DMS 273 treated with DMSO at 0.1 percent for 48 hours (cell line): ENCODE data around the gene CHCHD5.
"Not testable (repeated sequence)": the region's sequence is repeated elsewhere in the genome, so short reads cannot be mapped to it uniquely, and the experiment has no call there.

ENCODE experiments used
- DNase-seq: peaks from one replicate; lab custom pipeline; 2025; lab: John Stamatoyannopoulos, UW

CHCHD5 gene

DNA sequence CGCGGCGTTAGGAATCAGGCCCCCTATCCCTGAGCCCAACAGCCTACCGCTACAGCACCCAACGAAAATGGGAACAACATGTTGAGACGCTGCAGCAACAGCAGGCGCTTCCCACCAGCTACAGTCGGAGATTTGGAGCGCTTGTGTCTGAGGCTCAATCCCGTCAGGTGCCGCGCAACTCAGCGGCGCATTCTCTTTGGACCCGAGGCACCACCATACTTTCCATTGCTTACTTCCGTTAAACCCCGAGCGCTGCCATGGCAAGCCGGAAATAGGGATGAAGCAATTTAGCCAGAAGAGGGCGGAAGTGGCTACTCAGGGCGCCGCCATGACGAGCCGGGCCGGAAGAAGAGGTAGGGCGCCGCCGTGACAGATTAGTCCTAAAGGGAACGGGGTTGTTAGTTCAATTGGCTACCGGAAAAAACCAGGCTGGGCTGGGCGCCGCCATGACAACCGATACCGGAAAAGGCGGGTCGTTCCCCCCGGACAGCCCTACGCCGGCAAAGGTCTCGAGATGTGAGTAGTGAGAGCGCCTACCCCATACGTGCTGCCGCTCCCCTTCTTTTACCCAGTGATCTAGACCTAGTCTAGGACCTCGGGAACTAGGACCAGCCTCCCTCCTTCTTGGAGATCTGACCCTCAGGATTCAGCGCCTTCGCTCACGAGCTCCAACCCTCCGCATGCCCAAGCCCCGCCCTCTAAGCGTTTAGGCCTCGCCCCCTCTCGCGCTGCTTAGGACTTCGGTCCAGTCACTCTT is at the start of gene CHCHD5:
Gene CHCHD5 (plus strand): TSS at position 476 of the 757 bp plus-strand sequence. CDS start 39 bp downstream, at position 515.
- peak; percentile 95 for DNase-seq

DNA sequence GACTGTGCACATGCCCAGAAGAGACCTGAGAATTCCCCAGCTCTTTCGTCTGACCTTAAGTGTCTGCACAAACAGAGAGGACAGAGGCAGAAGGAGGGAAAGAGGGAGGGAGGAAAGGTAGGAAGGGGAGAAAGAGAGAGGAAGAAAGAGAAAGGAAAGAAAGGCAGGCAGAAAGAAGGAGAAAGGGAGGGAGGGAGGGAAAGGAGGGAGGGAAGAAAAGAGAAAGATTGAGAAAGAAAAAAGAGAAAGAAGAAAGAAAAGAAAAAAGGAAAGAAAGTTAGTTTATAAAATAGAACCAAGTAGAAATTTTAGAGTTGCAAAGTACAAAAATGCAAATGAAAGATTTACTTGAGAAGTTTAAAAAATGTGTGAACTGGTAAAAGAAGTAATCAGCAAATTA is 49.6 kb upstream of the CHCHD5 start:
- DNase-seq, result no peak

DNA sequence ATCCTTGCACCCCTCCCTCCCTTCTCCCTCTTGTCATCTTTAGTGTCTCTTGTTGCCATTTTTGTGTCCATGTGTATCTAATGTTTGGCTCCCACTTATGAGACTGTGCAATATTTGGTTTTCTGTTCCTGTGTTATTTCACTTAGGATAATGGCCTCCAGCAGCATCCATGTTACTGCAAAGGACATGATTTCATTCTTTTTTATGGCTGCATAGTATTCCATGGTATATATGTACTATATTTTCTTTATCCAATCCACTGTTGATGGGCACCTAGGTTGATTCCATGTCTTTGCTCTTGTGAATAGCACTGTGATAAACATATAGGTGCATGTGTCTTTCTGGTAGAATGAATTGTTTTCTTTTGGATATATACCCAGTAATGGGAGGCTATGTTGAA is 47.7 kb upstream of the CHCHD5 start:
- not testable (repeated sequence) for DNase-seq

- no peak for DNase-seq
Observed at GRCh38 chr2:112539306-112539705, 45.1 kb upstream of the CHCHD5 start.

DNA sequence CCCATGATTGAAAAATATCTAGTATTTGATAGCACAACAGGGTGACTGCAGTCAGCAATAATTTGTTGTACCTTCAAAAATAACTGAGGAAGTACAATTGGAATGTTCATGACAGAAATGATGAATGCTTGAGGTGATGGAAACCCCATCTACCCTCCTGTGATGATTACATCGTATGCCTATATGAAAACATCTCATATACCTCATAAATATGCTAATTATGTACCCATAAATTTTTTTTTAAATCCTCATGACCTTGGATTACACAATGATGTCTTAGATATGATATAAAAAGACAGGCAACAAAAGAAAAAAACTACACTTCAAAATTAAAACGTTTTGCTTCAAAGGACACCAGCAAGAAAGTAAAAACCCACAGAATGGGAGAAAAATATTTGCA is 43.5 kb upstream of the CHCHD5 start:
- DNase-seq, result no peak

DNA sequence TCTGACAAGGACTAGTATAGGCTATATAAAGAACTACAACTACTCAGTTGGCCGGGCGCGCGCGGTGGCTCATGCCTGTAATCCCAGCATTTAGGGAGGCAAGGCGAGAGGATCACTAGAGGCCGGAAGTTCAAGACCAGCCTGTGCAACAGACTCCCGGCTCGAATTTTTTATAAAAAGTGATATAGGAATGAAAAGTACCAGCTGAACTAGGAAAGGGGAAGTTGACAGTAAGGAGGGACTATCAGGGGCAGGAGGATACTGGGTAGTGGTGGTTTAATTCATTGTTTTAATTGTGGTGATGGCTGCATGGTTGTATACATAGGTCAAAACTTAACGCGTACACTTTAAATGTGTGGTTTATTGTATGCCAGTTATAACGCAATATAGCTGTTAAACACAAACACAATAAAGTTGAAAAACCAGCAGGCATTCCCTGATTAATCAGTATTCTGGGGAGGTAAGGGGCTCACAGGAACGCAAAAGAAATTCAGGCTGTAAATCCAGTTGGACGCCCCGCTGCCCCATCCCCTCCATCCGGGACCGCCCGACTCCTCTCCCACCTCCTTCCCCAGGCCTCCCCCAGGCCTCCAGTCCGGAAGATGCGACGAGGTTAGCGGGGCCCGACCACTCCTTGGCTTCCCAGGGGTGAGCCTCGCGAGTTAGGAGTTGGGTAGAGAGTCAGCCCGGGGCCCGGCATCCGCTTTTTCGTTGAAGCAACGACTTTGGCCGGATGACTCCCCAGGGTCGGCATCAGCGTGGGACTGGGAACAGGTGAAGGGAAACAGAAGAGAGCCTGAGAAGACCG is 42.9 kb upstream of the CHCHD5 start:
- DNase-seq, result peak; percentile 75

DNA sequence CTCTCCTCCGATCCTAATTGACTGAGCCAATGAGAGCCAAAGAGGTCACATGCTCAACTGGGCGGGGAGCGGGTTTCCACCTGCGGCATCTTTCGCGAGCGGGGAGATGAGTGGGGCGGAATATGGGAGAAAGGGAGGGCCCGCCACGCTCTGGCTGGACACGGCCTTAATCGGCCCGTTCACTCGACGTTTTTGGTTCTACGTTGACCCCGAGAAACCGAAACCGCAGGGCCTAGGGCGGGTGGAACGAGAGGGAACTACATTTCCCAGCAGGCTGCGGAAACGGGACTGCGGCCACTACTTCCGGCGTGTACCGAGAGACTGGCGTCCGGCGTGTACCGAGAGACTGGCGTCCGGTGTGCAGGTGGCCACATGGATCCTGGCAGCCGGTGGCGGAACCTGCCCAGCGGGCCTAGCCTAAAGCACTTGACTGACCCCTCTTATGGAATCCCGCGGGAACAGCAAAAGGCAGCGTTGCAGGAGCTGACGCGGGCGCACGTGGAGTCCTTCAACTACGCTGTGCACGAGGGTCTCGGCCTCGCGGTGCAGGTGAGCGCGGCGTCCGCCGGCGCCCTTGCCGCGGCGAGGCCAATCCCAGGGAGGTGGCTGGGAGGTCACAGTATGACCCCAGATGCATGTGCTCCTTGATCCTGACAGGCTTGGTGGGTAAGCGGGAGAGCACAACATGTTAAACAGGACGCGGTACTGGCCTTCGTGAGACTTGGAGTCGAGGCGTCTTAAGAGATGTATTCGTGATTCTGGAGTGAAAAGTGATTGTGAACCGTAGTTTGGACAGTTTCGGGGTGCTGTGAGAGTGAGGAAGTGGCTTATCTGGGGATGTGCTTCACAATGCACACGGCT is 42.1 kb upstream of the CHCHD5 start, which contains the start of gene POLR1B:
Gene POLR1B (plus strand): TSS at position 343 of the 861 bp plus-strand sequence. CDS start 30 bp downstream, at position 373.
- peak; percentile 74 for DNase-seq

DNA sequence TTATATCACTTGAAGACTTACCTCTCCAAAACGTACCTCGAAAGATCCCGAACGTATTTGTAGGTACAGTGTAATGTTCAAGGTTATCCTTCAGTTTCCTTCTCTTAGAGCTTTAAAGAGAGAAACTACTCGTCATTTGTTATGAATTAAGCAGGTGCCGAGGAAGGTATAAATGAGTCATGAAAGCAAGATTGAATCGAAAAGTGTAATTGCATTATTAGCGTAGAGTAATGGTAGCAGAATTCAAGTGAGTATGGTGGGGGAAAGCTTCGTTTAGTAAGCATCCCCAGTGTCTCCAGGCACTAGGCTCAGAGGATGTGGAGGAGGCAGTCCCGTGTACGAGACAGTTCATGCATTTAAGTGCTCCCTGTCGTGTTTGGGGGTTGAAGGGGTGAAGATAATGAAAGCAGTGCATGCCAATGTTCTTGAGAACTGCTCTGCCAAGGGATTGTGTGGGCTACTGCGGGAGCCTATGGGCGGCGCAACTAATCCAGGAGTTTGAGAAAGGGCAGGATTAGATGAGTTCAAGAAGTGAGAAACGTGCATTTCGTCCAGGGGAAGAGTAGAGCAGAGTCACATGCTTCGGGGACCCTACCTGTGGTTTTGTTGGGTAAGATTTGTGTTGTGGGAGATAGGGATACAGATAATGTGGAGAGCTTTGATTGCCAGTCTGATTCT is 41.3 kb upstream of the CHCHD5 start:
- DNase-seq, result no peak

DNA sequence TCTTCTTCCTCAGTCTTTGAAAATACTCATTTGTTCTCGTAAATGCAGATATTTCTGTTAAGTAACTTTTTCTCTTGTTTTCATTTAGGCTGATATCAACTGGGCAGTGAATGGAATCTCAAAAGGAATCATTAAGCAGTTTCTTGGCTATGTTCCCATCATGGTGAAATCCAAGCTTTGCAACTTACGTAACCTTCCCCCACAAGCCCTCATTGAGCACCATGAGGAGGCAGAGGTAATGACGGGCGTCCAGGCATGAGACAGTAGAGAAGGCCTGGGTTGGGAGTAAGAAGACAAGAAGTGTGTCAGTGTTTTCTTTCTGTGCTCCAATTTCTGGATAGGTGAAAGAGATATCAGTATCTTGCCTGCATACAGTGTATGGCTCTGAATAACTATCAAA is 37.1 kb upstream of the CHCHD5 start:
- DNase-seq, result no peak

GRCh38 chr2:112548980-112549379 is 35.4 kb upstream of the CHCHD5 start:
- no peak for DNase-seq

DNA sequence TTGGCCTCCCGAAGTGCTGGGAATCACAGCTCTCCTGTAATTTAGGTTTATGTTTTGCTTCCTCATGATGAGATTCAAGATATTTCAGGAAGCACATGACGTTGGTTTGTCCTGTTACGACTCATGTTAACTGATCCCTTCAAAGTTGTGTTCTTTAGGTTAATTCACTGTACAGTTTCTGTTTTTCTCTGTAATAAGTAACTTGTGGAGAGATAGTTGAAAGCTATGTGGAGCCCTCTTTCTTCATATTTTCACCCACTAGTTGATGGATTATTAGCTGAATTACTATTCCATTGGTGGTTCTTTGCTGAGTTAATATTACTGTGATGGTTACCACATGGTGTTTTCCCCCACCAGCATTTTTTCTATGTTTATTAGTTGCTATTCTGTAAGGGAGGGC is 18.3 kb upstream of the CHCHD5 start:
- DNase-seq, result no peak

DNA sequence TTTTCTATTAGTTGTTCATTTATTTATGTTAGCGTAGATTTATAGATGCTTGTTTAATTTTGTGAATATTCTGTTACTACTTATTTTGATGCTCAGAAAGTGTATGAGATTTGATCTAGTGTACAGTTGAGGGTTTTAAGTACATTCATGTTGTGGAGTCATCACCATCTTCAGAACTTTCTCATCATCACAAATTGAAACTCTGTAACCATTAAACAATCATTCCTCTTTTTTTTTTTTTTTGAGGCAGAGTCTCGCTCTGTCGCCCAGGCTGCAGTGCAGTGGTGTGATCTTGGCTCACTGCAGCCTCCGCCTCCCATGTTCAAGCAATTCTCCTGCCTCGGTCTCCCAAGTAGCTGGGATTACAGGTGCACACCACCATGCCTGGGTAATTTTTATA is 17.9 kb upstream of the CHCHD5 start:
- not testable (repeated sequence) for DNase-seq

GRCh38 chr2:112572005-112572404 is 12.4 kb upstream of the CHCHD5 start:
- no peak for DNase-seq

GRCh38 chr2:112577756-112578155 is 6.7 kb upstream of the CHCHD5 start:
- no peak for DNase-seq

DNA sequence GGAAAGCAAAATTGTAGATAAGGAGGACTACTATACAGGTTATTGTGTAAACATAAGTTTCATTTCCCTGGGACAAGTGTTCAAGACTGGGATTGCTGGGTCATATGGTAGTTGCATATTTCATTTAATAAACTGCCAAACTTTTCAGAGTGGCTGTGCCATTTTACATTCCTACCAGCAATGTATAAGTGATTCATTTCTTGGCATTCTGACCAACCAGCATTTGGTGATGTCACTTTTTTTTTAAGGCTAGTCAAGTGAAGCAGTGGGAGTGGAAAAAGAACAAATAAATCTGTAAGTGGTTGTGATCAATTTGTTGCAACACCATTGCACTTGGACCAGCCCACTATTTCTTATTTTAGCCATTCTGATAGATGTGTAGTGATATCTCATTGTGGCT is 5.2 kb upstream of the CHCHD5 start:
- DNase-seq, result no peak

- DNase-seq, result no peak
Observed at GRCh38 chr2:112580084-112580483, 4.3 kb upstream of the CHCHD5 start.

DNA sequence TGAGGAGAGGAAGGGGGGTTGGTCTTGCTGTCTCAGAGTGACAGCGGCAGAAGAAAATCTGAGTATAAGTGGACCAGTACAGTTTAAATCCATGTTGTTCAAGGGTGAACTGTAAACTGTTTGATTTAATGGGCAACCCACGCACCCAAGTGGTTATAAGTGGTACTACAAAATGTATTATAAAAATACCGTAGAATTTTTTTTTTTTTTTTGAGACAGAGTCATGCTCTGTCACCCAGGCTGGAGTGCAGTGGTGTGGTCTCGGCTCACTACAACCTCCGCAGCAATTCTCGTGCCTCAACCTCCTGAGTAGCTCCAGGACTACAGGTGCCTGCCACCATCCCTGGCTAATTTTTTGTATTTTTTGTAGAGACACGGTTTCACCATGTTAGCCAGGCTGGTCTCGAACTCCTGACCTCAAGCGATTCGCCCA is 2.1 kb upstream of the CHCHD5 start:
- peak; percentile 57 for DNase-seq

DNA sequence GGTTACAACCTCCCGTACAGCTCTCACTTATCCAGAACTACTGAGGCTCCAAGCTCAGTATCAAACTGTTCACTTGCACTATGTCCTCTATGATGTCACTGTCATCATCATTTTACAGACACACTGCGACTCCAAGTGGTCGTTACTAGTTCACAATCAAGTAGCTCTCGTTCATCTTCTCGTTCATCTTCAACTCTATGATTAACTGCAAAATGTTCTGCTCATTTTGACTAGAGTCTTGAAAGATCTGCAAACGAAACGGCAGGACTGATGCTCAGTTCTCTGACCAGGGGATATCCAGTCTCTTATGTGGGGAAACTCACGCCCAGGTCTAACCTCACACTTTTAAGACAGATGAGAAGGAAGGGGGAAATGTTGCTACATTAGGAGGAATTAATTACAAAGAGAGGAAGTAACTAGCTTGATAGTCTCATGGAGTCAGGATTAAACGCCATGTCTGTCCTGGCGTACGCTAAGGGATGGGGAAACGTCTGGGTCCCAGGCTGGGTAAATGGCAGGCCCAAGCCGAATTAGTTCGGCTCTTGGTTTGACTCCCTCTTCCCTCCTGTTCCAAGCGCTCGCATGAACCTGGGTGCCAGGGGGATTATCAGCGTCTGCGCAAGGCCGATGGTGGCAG is 794 bp upstream of the CHCHD5 start:
- no peak for DNase-seq

- no peak for DNase-seq
Observed at GRCh38 chr2:112584891-112585250, 462 bp downstream of the CHCHD5 start.

DNA sequence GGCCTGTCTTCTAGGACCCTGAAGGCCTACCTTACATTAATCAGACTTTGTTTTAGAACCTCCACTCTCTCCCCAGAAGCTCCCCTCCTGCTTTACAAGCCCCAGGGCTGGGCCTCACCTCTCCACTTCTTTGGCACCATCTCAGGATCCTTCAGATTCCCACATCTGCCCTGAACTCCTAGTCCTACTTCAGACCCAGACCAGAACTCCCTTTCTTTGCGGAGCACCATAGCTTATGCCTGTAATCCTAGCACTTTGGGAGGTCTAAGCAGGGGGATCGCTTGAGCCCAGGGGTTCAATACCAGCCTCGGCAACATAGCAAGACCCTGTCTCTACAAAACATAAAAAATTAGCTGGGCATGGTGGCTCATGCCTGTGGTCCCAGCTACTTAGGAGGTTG is 991 bp downstream of the CHCHD5 start:
- DNase-seq, result no peak

GRCh38 chr2:112585873-112586464 is 1.6 kb downstream of the CHCHD5 start:
- no peak for DNase-seq
